Ovary (tissue), 3 donors: ENCODE data around the gene FAM240B.

Experiments used
- CTCF ChIP-seq, 3 donors: fragments of 450-650 bp in 2 of 3; fragments of 200-600 bp in 1 of 3; IDR thresholded peaks; one replicate each; pipeline versions ENCODE4 v1.5.1 to v1.8.0; 2016 to 2022; ENCODE audit warnings: antibody characterized with exemption in 3 of 3, mild to moderate bottlenecking in 1 of 3
- POLR2A ChIP-seq: fragments of 450-650 bp; IDR thresholded peaks from one replicate; pipeline ENCODE4 v1.6.1; 2017; ENCODE audit warnings: antibody characterized with exemption, mild to moderate bottlenecking, moderate library complexity
- donor health status: DM: no; HTN: no; CAD: no.

- TF ChIP-seq CTCF (IDR thresholded peaks at IDR 0.05), result no peak
- TF ChIP-seq POLR2A, result no peak
Observed at GRCh38 chr9:38700695-38701094, 19.2 kb downstream of the FAM240B start.
